ENCODE results near the gene FZD8.

DNA sequence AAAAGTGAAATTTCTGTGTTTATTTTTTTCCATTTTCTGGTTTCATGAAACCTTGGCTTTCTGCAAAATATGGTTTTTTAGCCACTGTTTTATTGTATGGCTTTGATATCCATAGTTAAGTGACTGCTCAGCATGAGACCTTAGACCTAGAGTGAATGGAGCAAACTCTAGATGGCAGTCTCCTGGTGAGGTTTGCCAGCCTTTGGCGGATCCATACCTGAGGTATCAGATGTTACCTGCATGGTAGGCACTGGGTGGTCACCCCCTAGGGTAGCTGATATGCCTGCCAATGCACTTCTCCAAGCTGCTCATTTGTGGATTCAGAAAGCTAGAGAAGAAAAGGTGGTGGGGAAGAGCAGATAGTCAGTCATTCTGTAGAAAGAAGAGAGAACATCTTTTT, 17.4 kb upstream of the FZD8 start:
- TF ChIP-seq, protein P1, sequence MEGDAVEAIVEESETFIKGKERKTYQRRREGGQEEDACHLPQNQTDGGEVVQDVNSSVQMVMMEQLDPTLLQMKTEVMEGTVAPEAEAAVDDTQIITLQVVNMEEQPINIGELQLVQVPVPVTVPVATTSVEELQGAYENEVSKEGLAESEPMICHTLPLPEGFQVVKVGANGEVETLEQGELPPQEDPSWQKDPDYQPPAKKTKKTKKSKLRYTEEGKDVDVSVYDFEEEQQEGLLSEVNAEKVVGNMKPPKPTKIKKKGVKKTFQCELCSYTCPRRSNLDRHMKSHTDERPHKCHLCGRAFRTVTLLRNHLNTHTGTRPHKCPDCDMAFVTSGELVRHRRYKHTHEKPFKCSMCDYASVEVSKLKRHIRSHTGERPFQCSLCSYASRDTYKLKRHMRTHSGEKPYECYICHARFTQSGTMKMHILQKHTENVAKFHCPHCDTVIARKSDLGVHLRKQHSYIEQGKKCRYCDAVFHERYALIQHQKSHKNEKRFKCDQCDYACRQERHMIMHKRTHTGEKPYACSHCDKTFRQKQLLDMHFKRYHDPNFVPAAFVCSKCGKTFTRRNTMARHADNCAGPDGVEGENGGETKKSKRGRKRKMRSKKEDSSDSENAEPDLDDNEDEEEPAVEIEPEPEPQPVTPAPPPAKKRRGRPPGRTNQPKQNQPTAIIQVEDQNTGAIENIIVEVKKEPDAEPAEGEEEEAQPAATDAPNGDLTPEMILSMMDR (IDR thresholded peaks at IDR 0.05) = no peak
- TF ChIP-seq POLR2A (IDR thresholded peaks at IDR 0.05) (no peak), EP300 (IDR thresholded peaks at IDR 0.05) (no peak)
